HG03103 (cell line): ENCODE data around the gene SYTL3.
"Not testable (repeated sequence)": the region's sequence is repeated elsewhere in the genome, so short reads cannot be mapped to it uniquely, and the experiment has no call there.

Source experiments
- ATAC-seq: cut with Tn5 transposase; IDR thresholded peaks from one replicate; pipeline ENCODE4 v1.9.1; 2021; ENCODE audit warnings: low read depth; ENCODE audit not compliant: unreplicated experiment

Gene SYTL3, protein sequence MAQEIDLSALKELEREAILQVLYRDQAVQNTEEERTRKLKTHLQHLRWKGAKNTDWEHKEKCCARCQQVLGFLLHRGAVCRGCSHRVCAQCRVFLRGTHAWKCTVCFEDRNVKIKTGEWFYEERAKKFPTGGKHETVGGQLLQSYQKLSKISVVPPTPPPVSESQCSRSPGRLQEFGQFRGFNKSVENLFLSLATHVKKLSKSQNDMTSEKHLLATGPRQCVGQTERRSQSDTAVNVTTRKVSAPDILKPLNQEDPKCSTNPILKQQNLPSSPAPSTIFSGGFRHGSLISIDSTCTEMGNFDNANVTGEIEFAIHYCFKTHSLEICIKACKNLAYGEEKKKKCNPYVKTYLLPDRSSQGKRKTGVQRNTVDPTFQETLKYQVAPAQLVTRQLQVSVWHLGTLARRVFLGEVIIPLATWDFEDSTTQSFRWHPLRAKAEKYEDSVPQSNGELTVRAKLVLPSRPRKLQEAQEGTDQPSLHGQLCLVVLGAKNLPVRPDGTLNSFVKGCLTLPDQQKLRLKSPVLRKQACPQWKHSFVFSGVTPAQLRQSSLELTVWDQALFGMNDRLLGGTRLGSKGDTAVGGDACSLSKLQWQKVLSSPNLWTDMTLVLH

GRCh38 chr6:158649289-158650143 is at the start of gene SYTL3:
Gene SYTL3, plus strand, starts transcription at chr6:158650054. Its CDS starts 13,215 bp downstream, at chr6:158663269.
- ATAC-seq, result peak; percentile 32

- ATAC-seq, result no peak
Observed at GRCh38 chr6:158603261-158604047, 46.4 kb upstream of the SYTL3 start.

DNA sequence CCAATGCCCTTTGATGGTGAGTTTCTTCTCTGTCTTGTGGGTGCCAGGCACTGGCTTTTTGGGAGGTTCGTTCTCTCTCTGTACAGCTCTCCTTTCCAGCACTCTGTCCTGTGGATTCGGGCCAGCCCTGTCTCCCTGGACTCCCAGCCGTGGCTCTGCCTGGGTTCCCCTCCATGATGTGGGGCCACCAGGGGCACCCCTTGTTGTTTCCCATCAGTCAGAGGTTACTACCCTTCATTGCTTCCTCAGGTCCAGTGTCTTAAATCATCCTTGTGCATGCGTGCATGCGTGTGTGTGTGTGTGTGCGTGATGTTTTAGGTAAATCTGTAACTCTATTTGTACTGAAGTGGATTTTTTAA is 45.8 kb upstream of the SYTL3 start:
- no peak for ATAC-seq

DNA sequence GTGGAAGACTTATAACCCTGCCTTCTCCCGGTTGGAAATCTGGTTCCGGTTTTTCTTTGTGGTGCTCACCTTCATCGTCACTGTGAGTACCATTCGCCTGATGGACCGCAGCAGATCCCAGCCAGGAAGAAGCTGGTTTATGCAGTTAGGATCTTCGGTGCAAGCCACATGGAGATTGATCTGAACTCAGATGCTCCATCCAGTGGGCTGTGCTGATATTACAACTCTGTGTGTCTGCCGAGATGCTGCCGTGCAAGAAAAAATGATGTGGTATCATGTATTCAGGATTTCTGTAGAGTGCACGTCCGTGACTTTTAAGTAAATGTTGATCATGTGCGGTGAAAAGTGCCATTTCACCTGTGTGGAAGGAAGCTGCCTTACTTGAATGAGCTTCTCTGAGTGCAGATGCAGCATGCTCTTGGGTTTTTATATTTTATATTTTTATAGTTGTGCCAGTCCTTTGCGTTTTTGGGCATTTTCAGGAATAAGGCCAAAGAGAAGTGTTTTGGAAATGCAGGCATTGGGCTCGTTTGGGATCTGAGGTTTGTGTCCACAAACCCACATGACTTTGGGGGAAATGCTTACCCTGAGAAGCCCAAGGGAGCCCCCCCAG is 44.5 kb upstream of the SYTL3 start:
- no peak for ATAC-seq

DNA sequence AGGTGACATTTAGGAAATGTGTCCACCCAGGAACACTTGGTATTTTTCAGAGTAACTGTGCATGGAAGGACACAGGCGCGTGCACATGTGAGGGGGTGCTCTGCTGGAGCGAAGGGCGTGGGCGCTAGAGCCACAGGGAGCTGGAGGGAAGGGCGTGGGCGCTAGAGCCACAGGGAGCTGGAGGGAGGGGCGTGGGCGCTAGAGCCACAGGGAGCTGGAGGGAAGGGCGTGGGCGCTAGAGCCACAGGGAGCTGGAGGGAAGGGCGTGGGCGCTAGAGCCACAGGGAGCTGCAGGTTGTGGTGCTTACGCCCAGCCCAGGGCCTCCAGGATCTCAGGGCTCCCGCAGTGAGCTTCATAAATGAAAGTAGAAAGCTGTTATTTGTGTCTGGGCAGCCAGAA is 43.8 kb upstream of the SYTL3 start:
- ATAC-seq, result not testable (repeated sequence)

DNA sequence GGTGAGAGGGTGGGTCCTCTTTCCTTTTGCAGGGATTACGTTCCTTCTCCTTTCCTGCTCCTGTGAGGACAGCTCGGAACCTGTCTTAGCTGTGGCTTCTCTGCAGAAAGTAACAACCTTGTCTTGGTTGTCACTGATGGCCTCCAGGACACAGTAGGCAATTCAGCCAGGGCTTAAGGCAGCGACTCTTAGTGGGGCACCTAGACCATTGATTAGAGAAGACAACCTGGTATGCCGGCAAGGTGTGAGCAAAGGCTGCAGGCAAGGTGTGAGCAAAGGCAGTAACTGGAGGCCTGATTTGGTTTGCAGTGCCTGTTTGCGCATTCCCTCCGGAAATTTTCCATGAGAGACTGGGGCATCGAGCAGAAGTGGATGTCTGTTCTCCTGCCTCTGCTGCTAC is 42.9 kb upstream of the SYTL3 start:
- ATAC-seq, result no peak

- no peak for ATAC-seq
Observed at GRCh38 chr6:158607411-158608170, 42.3 kb upstream of the SYTL3 start.

GRCh38 chr6:158608221-158608620 is 41.6 kb upstream of the SYTL3 start:
- no peak for ATAC-seq

DNA sequence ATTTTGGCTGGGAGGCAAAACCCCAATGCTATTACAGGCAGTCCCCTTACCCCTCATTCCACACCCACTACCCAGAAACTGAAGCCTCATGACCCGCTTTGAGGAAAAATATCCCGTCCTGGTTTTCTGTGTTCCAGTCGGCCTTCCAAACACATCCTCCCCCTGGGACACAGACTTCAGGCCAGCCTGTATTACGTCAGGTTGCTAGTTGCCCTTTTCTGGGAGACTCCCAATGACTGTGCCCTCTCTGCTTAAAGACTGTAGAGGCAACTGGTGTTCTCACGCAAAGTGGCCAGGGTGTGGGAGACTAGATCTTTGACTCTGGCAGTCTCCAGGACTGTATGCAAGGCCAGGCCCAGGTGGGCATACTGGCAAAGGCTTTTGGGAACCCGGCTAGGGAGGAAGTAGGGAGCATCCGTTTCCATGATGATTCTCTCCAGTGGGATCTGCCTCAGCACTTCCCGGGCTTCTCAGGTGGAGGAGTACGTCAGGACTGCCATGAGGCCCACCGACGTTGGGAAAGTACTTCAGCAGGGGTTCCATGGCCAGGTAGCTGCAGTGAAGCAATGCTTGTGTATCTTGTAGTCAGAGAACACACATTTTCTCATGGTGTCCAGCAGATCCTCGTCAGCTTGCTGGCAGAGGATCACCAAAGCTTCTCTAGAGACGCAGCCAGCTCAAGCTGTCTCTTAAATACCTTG is 40.2 kb upstream of the SYTL3 start:
- no peak for ATAC-seq

GRCh38 chr6:158610319-158610968 is 39.4 kb upstream of the SYTL3 start:
- no peak for ATAC-seq

- no peak for ATAC-seq
Observed at GRCh38 chr6:158611039-158611438, 38.8 kb upstream of the SYTL3 start.

GRCh38 chr6:158611541-158612370 is 38.1 kb upstream of the SYTL3 start:
- ATAC-seq, result no peak

- ATAC-seq, result not testable (repeated sequence)
Observed at GRCh38 chr6:158614606-158615005, 35.2 kb upstream of the SYTL3 start.

DNA sequence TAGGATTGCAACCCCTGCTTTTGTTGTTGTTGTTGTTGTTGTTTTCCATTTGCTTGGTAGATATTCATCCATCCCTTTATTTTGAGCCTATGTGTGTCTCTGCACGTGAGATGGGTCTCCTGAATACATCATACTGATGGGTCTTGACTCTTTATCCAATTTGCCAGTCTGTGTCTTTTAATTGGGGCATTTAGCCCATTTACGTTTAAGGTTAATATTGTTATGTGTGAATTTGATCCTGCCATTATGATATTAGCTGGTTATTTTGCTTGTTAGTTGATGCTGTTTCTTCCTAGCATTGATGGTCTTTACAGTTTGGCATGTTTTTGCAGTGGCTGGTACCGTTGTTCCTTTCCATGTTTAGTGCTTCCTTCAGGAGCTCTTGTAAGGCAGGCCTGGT is 31.6 kb upstream of the SYTL3 start:
- ATAC-seq, result not testable (repeated sequence)

GRCh38 chr6:158619922-158620801 is 29.7 kb upstream of the SYTL3 start:
- ATAC-seq, result no peak

GRCh38 chr6:158620963-158621693 is 28.7 kb upstream of the SYTL3 start:
- no peak for ATAC-seq
